Hippocampal formation (tissue), 2 donors: ENCODE data around the gene MRPS23.
A peak's percentile ranks its signal among the peaks of the same experiment; 100 is the strongest.

Source experiments
- DNase-seq, 2 donors: peaks; one replicate each; lab custom pipeline; 2025; lab: John Stamatoyannopoulos, UW

MRPS23 gene

GRCh38 chr17:57794841-57795240 lies 55.0 kb downstream of the MRPS23 start:
- DNase-seq, result no peak

GRCh38 chr17:57788725-57789124 lies 61.1 kb downstream of the MRPS23 start:
- peak in 1 of 2 donors; percentile 33 for DNase-seq

GRCh38 chr17:57785022-57785421 lies 64.8 kb downstream of the MRPS23 start:
- no peak for DNase-seq
